Measurements from ENCODE around the gene TTLL11.
A peak's percentile ranks its signal among the peaks of the same experiment; 100 is the strongest.

Gene TTLL11

GRCh38 chr9:122106576-122106975, 13.5 kb upstream of the TTLL11 start:
- no peak for TF ChIP-seq CTCF (conservative IDR thresholded peaks at IDR 0.05; ENCODE audit: low read depth, low read length)
- no peak overlapping the region for H3K4me3 ChIP-seq (ENCODE audit: low read depth, low read length)
- DNase-seq (ENCODE audit: low read depth), result peak; percentile 30

GRCh38 chr9:122103985-122104384, 10.9 kb upstream of the TTLL11 start:
- H3K4me3 ChIP-seq (ENCODE audit: low read depth, low read length), result no peak overlapping the region
- TF ChIP-seq CTCF (conservative IDR thresholded peaks at IDR 0.05; ENCODE audit: low read depth, low read length), result no peak
- no peak for DNase-seq (ENCODE audit: low read depth)

DNA sequence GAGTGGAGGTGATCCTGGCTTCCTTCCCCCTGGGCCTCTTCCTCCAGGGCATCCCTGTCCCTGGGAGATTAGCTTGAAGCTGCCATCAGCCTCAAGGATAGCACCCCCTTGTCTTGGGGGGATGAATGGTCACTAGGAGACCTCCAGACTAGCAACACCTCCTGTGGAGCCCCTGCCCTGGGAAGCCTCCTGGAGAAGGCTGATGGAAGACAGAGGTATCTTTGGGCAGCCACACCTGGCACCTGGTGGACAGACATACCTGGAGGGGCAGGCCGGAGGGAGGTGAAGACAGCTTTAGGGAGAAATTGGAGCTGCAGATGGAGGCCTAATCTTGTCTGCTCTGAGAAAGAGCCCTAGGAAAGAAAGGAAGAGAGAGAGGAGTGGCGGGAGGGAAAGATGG, 9.0 kb upstream of the TTLL11 start:
- no peak for TF ChIP-seq CTCF (conservative IDR thresholded peaks at IDR 0.05; ENCODE audit: low read depth, low read length)
- H3K4me3 ChIP-seq (ENCODE audit: low read depth, low read length), result no peak overlapping the region

GRCh38 chr9:122100756-122101155, 7.6 kb upstream of the TTLL11 start:
- DNase-seq (ENCODE audit: low read depth), result no peak
- TF ChIP-seq CTCF (conservative IDR thresholded peaks at IDR 0.05; ENCODE audit: low read depth, low read length), result no peak
- H3K4me3 ChIP-seq (ENCODE audit: low read depth, low read length), result no peak overlapping the region

More for the DNA sequence above, 9.0 kb upstream of the TTLL11 start:
- no peak for DNase-seq (ENCODE audit: low read depth)

DNA sequence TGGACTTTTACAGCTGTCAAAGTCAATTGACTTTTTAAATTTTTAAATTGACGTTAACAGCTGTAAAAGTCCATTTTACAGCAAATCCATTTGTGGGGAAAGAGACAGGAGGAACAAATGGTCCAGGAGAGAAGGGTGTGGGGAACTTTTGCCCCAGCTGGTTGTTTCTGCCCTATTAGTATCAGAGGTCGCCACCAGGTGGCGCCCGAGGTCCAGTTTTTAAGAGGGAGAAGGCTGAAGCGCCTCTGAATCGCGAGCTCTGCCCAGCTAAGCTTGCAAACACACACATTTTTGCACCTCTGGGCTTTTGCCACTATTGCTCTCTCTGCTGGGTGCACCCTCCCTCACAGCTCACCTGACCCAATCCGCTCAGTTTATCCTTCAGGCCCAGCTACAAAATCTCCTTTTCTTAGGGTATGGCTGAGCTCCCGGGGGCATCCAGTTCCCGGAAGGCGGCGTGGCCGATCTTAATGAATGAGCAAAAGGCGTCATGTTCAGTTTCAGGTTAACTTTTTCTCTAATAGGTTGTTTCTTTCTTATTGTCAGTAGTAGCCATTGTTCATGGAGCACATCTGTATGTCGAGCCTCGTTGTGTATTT, 6.3 kb upstream of the TTLL11 start:
- no peak overlapping the region for H3K4me3 ChIP-seq (ENCODE audit: low read depth, low read length)
- peak; percentile 86 for DNase-seq (ENCODE audit: low read depth)
- TF ChIP-seq CTCF (conservative IDR thresholded peaks at IDR 0.05; ENCODE audit: low read depth, low read length), result peak; percentile 86

- no peak for TF ChIP-seq CTCF (conservative IDR thresholded peaks at IDR 0.05; ENCODE audit: low read depth, low read length)
These were observed 4.7 kb upstream of the TTLL11 start for GRCh38 chr9:122097679-122098315.

More at GRCh38 chr9:122097679-122098315, 4.7 kb upstream of the TTLL11 start:
- H3K4me3 ChIP-seq (ENCODE audit: low read depth, low read length), result no peak overlapping the region
- no peak for DNase-seq (ENCODE audit: low read depth)
